Activated CD4-positive, alpha-beta memory T cell treated with anti-CD3 and anti-CD28 coated beads, Interleukin-2, amount 10 ng/mL, durations not matched to agents 7 days and 5 days (primary cell): ENCODE results near the gene KRT40. TPM values are rescaled to one million over a fixed set of nuclear protein-coding genes. Genes with fewer than 3 reads are reported as not detected.

ENCODE experiments used
- CTCF ChIA-PET: fragments of 350-600 bp; sonication (Branson Sonifier 250); formaldehyde crosslinking; loops from one replicate; lab custom pipeline; 2021; ENCODE audit warnings: antibody characterized with exemption, inconsistent platforms; lab: Charles Lee
- POLR2A ChIA-PET: fragments of 350-600 bp; sonication (Branson Sonifier 250); formaldehyde crosslinking; loops from one replicate; lab custom pipeline; 2021; ENCODE audit warnings: antibody characterized with exemption; lab: Charles Lee
- DNase-seq: peaks from one replicate; pipeline ENCODE4 v3.0.0-alpha.2; 2020
- H3K27ac Mint-ChIP-seq: one replicate; pipeline ENCODE4 v1.8.0; 2021; ENCODE audit warnings: mild to moderate bottlenecking, mixed read lengths
- H3K27me3 Mint-ChIP-seq: one replicate; pipeline ENCODE4 v1.8.0; 2021; ENCODE audit warnings: mixed read lengths
- H3K36me3 Mint-ChIP-seq: one replicate; pipeline ENCODE4 v1.8.0; 2021; ENCODE audit warnings: low read depth, mixed read lengths
- H3K4me1 Mint-ChIP-seq: one replicate; pipeline ENCODE4 v1.8.0; 2021; ENCODE audit warnings: mixed read lengths
- H3K4me3 Mint-ChIP-seq: one replicate; pipeline ENCODE4 v1.8.0; 2021; ENCODE audit warnings: mild to moderate bottlenecking, mixed read lengths
- H3K9me3 Mint-ChIP-seq: one replicate; pipeline ENCODE4 v1.8.0; 2021; ENCODE audit warnings: mixed read lengths
- total RNA-seq, 2 experiments: library from RNA; stranded (reverse); gene quantifications; one replicate each; pipeline ENCODE4 v1.2.3, GENCODE V29; 2021

KRT40 gene
- total RNA-seq, 2 experiments from 2014 or later, result not detected

DNA sequence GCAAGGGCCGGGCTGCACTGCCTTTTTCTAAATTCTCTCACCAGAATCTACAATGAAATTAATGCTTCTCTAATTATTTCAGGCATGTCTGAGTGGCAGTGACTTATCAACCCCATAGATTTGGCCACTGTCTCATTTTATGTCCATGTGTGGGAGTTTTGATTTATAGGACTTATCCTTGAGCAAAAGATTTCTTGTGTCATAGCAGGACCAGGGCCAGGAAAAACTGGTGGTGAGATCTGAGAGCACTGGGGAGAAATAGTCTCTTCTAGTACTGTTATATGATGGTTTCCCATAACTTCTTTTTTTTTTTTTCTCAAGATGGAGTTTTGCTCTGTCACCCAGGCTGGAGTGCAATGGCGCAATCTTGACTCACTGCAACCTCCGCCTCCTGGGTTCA, 45.1 kb downstream of the KRT40 start:
- no peak for DNase-seq
- Mint-ChIP-seq H3K9me3 (no peaks in the 10 kb centered on the region), H3K4me1 (no peaks in the 10 kb centered on the region), H3K27me3 (peaks cover 14% of the 10 kb centered on the region), H3K36me3 (no peaks in the 10 kb centered on the region), H3K4me3 (no peak overlapping the region), H3K27ac (no peak overlapping the region)
- ChIA-PET CTCF (no interaction called here), POLR2A (no interaction called here)

DNA sequence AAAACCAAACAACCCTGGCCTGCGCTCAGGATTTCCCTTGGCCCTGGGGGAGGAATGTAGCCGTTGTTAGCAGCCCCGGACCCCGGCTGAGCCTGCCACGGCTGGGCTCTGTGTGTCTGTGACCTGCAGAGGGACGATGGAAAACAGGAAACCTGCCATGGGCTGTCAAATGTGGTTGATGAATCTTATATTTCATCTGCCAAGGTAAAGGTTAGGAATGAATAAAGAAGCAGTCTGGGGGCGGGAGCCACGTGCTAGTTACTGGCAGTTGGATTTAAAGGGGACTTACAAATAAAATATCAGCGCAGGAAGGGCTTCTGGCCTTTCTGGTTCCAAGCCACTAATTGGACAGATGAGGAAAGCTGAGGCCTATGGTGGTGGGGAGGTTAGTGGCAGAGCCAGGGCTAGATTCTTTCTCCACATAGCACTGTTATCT, 46.7 kb downstream of the KRT40 start, which contains the start of gene KRT23:
Gene KRT23, minus strand, starts transcription at position 263 of the 436 bp plus-strand sequence. CDS start 1,043 bp downstream, outside the sequence.
- no peaks in the 10 kb centered on the region for H3K36me3 Mint-ChIP-seq
- POLR2A ChIA-PET, result no interaction called here
- H3K4me1 Mint-ChIP-seq, result no peaks in the 10 kb centered on the region

DNA sequence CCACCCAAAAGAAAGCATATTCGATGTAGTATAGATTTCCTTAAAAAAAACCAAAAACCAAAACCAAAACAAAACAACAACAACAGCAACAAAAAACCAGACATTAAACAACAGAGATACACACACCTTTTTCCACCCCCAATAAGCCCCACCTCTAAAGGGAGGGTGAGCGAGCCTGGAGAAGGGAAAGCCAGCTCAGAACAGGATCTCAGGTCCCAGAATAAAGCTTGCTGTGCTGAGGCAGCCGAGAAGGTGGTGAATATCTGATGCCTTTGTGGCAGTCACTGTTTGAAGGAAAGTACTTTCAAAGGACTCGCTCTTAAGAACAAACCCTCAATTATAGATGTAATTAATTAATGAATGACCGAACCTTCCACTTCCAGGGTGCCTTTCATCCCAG, 47.1 kb downstream of the KRT40 start:
- no peaks in the 10 kb centered on the region for H3K4me1 Mint-ChIP-seq
- no peaks in the 10 kb centered on the region for H3K36me3 Mint-ChIP-seq
- H3K27ac Mint-ChIP-seq, result no peak overlapping the region
- no peak overlapping the region for H3K4me3 Mint-ChIP-seq
- DNase-seq, result no peak
- H3K9me3 Mint-ChIP-seq, result no peaks in the 10 kb centered on the region
- CTCF ChIA-PET, result no interaction called here
- POLR2A ChIA-PET, result no interaction called here
- H3K27me3 Mint-ChIP-seq, result peaks cover 13% of the 10 kb centered on the region

More for the DNA sequence above, 46.7 kb downstream of the KRT40 start, which contains the start of gene KRT23:
- DNase-seq, result no peak
- Mint-ChIP-seq H3K9me3 (no peaks in the 10 kb centered on the region), H3K4me3 (no peak within 1 kb of the TSS), H3K27me3 (peaks cover 14% of the 10 kb centered on the region), H3K27ac (no peak within 1 kb of the TSS)
- CTCF ChIA-PET, result no interaction called here

DNA sequence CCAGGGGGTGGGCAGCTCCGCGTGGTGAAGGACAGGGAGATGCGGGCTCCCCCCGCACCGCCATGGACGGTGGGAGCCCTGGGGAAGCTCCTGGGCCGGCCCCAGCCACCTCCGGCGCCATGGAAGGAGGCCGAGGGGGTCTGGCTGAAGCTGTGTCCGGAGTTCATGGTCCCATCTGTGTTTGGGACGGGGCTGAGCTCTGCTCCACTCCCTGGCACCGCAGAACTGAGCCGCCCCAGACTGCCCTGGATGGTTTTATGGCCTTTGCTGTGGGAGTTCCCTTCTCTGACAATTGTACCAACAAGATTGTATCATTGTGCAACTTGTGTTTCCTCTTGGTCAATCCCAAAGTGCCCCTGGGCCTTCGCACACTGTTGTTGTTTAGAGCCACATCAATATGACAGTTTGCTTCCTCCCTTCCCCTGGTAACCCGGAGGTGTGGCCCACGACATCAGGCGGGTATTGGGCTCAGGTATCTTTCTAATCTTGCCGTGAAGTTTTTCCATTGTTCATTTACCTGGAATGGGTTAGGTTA, 47.6 kb downstream of the KRT40 start:
- no peak overlapping the region for H3K4me3 Mint-ChIP-seq
- ChIA-PET POLR2A (no interaction called here), CTCF (interaction anchor here (1.4 kb wide), 1 partner anchor 726 kb away, joined by 3 read pairs; no protein-coding TSS in a partner anchor)
- no peaks in the 10 kb centered on the region for H3K9me3 Mint-ChIP-seq
- no peaks in the 10 kb centered on the region for H3K4me1 Mint-ChIP-seq
- no peaks in the 10 kb centered on the region for H3K36me3 Mint-ChIP-seq
- peaks cover 13% of the 10 kb centered on the region for H3K27me3 Mint-ChIP-seq
- no peak for DNase-seq
- no peak overlapping the region for H3K27ac Mint-ChIP-seq

DNA sequence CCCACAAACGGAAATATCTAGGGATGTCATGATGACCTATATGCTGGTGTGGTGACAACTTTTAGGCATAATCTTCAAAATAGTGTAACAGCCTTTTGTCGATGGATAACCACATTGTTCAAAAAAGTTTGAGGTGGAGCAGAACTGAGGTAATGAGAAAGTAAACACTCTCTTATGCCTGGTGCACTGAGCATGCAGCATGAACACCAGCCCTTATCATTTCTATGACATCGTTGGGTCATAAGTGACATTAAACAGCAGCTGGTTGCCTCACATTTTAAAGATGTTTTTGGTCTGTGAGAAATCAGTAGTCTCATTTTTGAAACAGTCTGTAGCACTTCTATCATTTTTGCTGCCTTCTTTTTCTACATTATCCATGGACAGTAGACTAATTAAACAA, 48.5 kb downstream of the KRT40 start:
- ChIA-PET POLR2A (no interaction called here), CTCF (interaction anchor here (1.4 kb wide), 1 partner anchor 727 kb away, joined by 3 read pairs; no protein-coding TSS in a partner anchor)
- H3K4me3 Mint-ChIP-seq, result no peak overlapping the region
- H3K9me3 Mint-ChIP-seq, result no peaks in the 10 kb centered on the region
- H3K4me1 Mint-ChIP-seq, result no peaks in the 10 kb centered on the region
- no peaks in the 10 kb centered on the region for H3K36me3 Mint-ChIP-seq
- H3K27me3 Mint-ChIP-seq, result peaks cover 13% of the 10 kb centered on the region
- no peak overlapping the region for H3K27ac Mint-ChIP-seq
- DNase-seq, result no peak

DNA sequence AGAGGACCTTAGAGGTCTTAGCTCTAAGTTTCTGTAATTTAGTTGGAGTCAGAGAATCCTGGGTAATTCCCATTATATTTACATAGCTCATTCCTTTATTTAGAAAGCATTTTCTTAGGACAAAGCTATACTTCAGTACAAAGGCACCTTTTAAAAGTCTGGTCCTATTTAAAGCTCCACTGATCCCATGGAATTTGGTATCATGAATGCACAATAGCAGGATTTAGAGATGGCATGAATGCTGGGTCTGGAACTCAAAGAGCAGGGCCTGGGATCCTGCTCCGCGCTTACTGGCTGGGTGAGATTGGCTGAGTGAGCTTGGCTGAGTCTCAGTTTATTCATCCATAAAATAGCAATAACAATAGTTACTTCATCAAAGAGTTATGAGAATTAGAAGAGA, 51.5 kb downstream of the KRT40 start:
- H3K4me3 Mint-ChIP-seq, result no peak overlapping the region
- ChIA-PET CTCF (interaction anchor here (1.8 kb wide), 1 partner anchor 616 kb away, joined by 5 read pairs; no protein-coding TSS in a partner anchor), POLR2A (no interaction called here)
- DNase-seq, result no peak
- no peaks in the 10 kb centered on the region for H3K9me3 Mint-ChIP-seq
- no peaks in the 10 kb centered on the region for H3K4me1 Mint-ChIP-seq
- H3K36me3 Mint-ChIP-seq, result no peaks in the 10 kb centered on the region
- no peak overlapping the region for H3K27ac Mint-ChIP-seq
- peaks cover 18% of the 10 kb centered on the region for H3K27me3 Mint-ChIP-seq

DNA sequence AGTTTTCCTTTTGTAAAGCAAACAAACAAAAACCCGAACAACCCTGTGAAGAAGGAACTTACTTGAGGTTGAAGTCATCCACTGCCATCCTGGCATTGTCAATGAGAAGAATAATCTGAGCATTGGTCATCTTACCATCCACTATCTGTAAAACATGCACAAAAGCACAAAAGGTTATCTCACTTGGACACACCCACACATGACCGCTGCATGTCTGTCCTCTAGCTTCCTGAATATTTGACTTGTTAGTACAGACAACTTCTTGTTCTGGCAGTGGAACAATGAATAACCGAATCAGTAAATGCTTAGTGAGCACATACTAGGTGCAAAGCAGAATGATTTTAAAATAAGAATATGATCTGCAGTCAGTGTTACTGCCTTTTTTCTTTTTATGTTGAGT, 52.8 kb downstream of the KRT40 start:
- ChIA-PET CTCF (interaction anchor here (1.8 kb wide), 1 partner anchor 617 kb away, joined by 5 read pairs; no protein-coding TSS in a partner anchor), POLR2A (no interaction called here)
- no peaks in the 10 kb centered on the region for H3K36me3 Mint-ChIP-seq
- H3K27me3 Mint-ChIP-seq, result peaks cover 29% of the 10 kb centered on the region
- no peaks in the 10 kb centered on the region for H3K9me3 Mint-ChIP-seq
- DNase-seq, result no peak
- no peak overlapping the region for H3K27ac Mint-ChIP-seq
- H3K4me3 Mint-ChIP-seq, result no peak overlapping the region
- no peaks in the 10 kb centered on the region for H3K4me1 Mint-ChIP-seq

Other genes with a start within 250 kb of the KRT40 start
- gene KRT25, start 229.0 kb downstream of the KRT40 start, total RNA-seq, result not detected
- not detected for gene KRT26, start 212.1 kb downstream of the KRT40 start, total RNA-seq
- not detected for gene KRT27, start 201.8 kb downstream of the KRT40 start, total RNA-seq
- not detected for gene KRT28, start 184.4 kb downstream of the KRT40 start, total RNA-seq
- gene KRT10, start 161.7 kb downstream of the KRT40 start, total RNA-seq, result 10 to 100 TPM; 20.7 to 22.0 TPM
- gene KRT12, start 117.1 kb downstream of the KRT40 start, total RNA-seq, result not detected
- gene KRT20, start 99.1 kb downstream of the KRT40 start, total RNA-seq, result not detected
- gene KRT23, start 46.7 kb downstream of the KRT40 start, total RNA-seq, result not detected
- gene KRT39, start 17.4 kb downstream of the KRT40 start, total RNA-seq, result not detected
- gene KRTAP3-3, start 9.8 kb upstream of the KRT40 start, total RNA-seq, result not detected
- not detected for gene KRTAP3-2, start 15.6 kb upstream of the KRT40 start, total RNA-seq
- gene KRTAP3-1, start 24.8 kb upstream of the KRT40 start, total RNA-seq, result not detected
- not detected for gene KRTAP1-5, start 42.9 kb upstream of the KRT40 start, total RNA-seq
- not detected for gene KRTAP1-4, start 45.9 kb upstream of the KRT40 start, total RNA-seq
- gene KRTAP1-3, start 50.5 kb upstream of the KRT40 start, total RNA-seq, result not detected
- gene KRTAP1-1, start 57.1 kb upstream of the KRT40 start, total RNA-seq, result not detected
- gene KRTAP2-1, start 63.0 kb upstream of the KRT40 start, total RNA-seq, result not detected
- not detected for gene KRTAP2-2, start 70.9 kb upstream of the KRT40 start, total RNA-seq
- not detected for gene KRTAP2-3, start 75.8 kb upstream of the KRT40 start, total RNA-seq
- gene KRTAP2-4, start 81.6 kb upstream of the KRT40 start, total RNA-seq, result not detected
- not detected for gene KRTAP4-7, start 99.8 kb upstream of the KRT40 start, total RNA-seq
- gene KRTAP4-8, start 113.8 kb upstream of the KRT40 start, total RNA-seq, result not detected
- gene KRTAP4-16, start 117.9 kb upstream of the KRT40 start, total RNA-seq, result not detected
- gene KRTAP4-9, start 121.1 kb upstream of the KRT40 start, total RNA-seq, result not detected
- gene KRTAP4-11, start 134.0 kb upstream of the KRT40 start, total RNA-seq, result not detected
- gene KRTAP4-12, start 139.9 kb upstream of the KRT40 start, total RNA-seq, result not detected
- gene KRTAP4-6, start 156.2 kb upstream of the KRT40 start, total RNA-seq, result not detected
- gene KRTAP4-5, start 165.5 kb upstream of the KRT40 start, total RNA-seq, result not detected
- gene KRTAP4-4, start 176.4 kb upstream of the KRT40 start, total RNA-seq, result not detected
- not detected for gene KRTAP4-3, start 183.9 kb upstream of the KRT40 start, total RNA-seq
- not detected for gene KRTAP4-2, start 193.9 kb upstream of the KRT40 start, total RNA-seq
- not detected for gene KRTAP4-1, start 200.6 kb upstream of the KRT40 start, total RNA-seq
- not detected for gene KRTAP9-1, start 205.6 kb upstream of the KRT40 start, total RNA-seq
- not detected for gene KRTAP9-2, start 242.3 kb upstream of the KRT40 start, total RNA-seq
- not detected for gene KRTAP9-3, start 248.1 kb upstream of the KRT40 start, total RNA-seq